HUES48 (cell line): ENCODE data around the gene HSF5.

Source experiments
- H3K27ac ChIP-seq: one replicate; pipeline ENCODE4 v1.7.0; 2013; ENCODE audit warnings: low read depth, low read length, inconsistent platforms
- H3K27me3 ChIP-seq: 2 replicates; pipeline ENCODE4 v1.6.1; 2013; ENCODE audit warnings: mild to moderate bottlenecking, low read length; ENCODE audit not compliant: control insufficient read depth, insufficient read depth
- H3K36me3 ChIP-seq: 2 replicates; pipeline ENCODE4 v1.6.1; 2013; ENCODE audit warnings: low read length; ENCODE audit not compliant: control insufficient read depth, insufficient read depth
- H3K4me1 ChIP-seq: 2 replicates; pipeline ENCODE4 v1.6.1; 2013; ENCODE audit warnings: mild to moderate bottlenecking, low read length; ENCODE audit not compliant: control insufficient read depth, insufficient read depth
- H3K4me3 ChIP-seq: 2 replicates; pipeline ENCODE4 v1.5.1; 2013; ENCODE audit warnings: mild to moderate bottlenecking, low read depth, low read length
- H3K9ac ChIP-seq: 2 replicates; pipeline ENCODE4 v1.6.1; 2013; ENCODE audit warnings: mild to moderate bottlenecking, low read depth, low read length, moderate library complexity
- H3K9me3 ChIP-seq: 2 replicates; pipeline ENCODE4 v1.6.1; 2013; ENCODE audit warnings: low read length; ENCODE audit not compliant: control insufficient read depth, insufficient read depth

The HSF5 gene

DNA sequence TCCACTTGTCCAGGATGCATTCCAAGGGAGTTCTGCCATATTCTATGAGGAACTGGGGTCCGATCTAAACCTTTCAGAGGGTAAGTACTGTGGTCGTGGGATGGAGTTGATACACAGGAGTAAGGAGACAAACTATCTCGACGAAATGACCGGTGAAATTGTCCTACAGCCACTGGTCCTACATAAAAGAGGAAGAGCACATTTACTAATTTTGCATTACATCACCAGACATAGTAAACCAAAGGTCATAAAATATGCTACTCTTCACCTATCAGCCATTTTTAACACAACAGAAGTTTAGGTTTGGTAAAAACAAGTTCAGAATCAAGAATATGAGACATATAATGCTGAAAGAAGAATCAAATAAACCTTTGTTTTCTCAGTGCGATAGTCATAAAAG, 8.1 kb downstream of the HSF5 start:
- Histone ChIP-seq H3K4me1 (no peaks in the 10 kb centered on the region), H3K27me3 (no peaks in the 10 kb centered on the region), H3K9me3 (no peaks in the 10 kb centered on the region), H3K27ac (no peak overlapping the region), H3K4me3 (no peak overlapping the region), H3K36me3 (no peaks in the 10 kb centered on the region), H3K9ac (no peak overlapping the region)

DNA sequence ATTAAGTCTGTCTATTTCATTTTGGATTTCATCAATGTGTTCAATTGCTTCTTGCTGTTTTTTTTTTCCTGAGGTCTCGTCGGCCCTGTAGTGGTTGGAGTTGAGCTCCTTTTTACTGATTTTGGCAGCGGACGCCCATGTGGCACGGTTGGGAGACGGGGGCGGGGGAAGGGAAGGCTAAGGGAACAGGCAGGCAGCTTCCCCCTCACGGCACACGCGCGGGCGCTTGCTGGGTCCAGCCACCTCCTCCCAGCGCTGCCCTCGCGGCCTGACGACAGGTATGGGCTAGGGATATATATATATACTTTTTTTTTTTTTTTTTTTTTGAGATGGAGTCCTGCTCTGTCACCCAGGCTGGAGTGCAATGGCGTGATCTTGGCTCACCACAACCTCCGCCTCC, 11.4 kb downstream of the HSF5 start:
- Histone ChIP-seq H3K27me3 (no peaks in the 10 kb centered on the region), H3K9me3 (no peaks in the 10 kb centered on the region), H3K36me3 (no peaks in the 10 kb centered on the region), H3K4me3 (no peak overlapping the region), H3K9ac (no peak overlapping the region), H3K4me1 (no peaks in the 10 kb centered on the region), H3K27ac (no peak overlapping the region)

DNA sequence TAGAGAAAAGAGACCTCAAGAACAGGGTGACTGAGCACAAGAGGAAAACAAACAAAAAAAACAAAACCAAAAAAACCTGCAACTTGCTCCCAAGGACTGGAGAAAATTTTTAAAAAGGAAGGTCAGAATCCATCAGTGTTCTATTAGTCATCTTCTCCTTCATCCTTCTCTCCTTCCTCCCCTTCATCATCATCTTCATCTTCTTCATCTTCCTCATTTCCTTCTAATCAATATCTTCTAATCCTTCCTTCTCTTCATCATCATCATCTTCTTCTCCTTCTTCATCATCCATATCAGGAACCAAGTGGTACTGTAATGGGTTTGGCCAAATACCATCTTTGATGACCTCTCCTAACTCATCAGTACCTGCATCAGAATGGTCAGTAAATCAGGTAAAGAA, 12.2 kb downstream of the HSF5 start:
- H3K27ac ChIP-seq, result no peak overlapping the region
- no peaks in the 10 kb centered on the region for H3K9me3 ChIP-seq

DNA sequence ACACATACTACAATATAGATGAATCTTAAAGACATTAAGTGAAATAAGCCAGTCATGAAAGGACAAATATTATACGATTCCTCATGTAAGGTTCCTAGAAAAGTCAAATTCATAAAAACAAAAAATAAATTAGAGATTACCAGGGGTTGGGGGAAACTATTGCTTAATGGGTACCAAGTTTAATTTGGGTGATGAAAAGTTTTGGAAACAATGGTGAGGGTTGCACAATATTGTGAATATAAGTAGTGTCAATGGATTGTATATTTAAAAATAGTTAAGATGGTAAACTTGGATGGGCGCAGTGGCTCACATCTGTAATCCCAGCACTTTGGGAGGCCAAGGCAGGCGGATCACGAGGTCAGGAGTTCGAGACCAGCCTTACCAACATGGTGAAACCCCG, 17.9 kb downstream of the HSF5 start:
- no peak overlapping the region for H3K9ac ChIP-seq
- no peak overlapping the region for H3K4me3 ChIP-seq
- H3K9me3 ChIP-seq, result no peaks in the 10 kb centered on the region
- no peaks in the 10 kb centered on the region for H3K36me3 ChIP-seq
- no peak overlapping the region for H3K27ac ChIP-seq
- H3K27me3 ChIP-seq, result no peaks in the 10 kb centered on the region; the same call in 1 of the 2 replicates
- no peaks in the 10 kb centered on the region for H3K4me1 ChIP-seq

More for the DNA sequence above, 12.2 kb downstream of the HSF5 start:
- H3K27me3 ChIP-seq, result no peaks in the 10 kb centered on the region
- H3K4me1 ChIP-seq, result no peaks in the 10 kb centered on the region
- no peak overlapping the region for H3K4me3 ChIP-seq
- no peak overlapping the region for H3K9ac ChIP-seq
- no peaks in the 10 kb centered on the region for H3K36me3 ChIP-seq

DNA sequence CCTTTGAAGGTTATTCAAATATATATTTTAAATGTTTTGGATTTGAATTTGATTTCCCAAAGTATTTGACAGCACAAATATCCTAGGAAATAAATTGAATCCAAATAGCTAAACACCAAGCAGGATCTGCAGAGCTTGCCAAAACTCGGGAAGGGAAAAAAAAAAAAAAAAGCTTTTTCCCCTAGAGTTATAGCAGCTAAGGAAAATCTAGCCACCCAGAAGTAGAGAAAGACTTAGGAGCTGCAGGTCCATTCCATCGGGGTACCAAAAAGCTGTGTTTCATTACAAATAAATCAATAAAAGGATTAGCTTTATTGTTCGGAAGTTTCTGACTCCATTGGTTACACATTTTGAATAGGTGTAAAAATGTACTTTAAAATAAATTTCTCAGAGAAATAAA, 19.3 kb downstream of the HSF5 start:
- no peaks in the 10 kb centered on the region for H3K4me1 ChIP-seq
- no peaks in the 10 kb centered on the region for H3K9me3 ChIP-seq
- H3K27me3 ChIP-seq, result no peaks in the 10 kb centered on the region; the same call in 1 of the 2 replicates
- H3K36me3 ChIP-seq, result no peaks in the 10 kb centered on the region
- H3K4me3 ChIP-seq, result no peak overlapping the region
- H3K27ac ChIP-seq, result no peak overlapping the region
- H3K9ac ChIP-seq, result no peak overlapping the region

DNA sequence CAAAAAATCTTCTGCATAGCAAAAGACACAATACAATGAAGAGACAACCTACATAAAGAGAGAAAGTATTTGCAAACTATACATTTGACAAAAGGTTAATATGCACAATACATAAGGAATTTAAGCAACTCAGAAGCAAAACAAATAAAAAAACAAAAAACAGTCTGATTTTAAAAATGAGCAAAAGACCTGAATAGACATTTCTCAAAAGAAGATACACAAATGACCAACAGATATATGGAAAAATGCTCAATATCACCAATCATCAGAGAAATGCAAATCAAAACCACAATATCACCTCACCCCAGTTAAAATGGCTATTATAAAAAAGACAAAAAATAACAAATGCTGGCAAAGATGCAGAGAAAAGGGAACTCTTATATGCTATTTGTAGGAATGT, 32.7 kb downstream of the HSF5 start:
- no peak overlapping the region for H3K27ac ChIP-seq
- H3K9ac ChIP-seq, result no peak overlapping the region
- H3K27me3 ChIP-seq, result no peaks in the 10 kb centered on the region
- no peaks in the 10 kb centered on the region for H3K36me3 ChIP-seq
- no peaks in the 10 kb centered on the region for H3K9me3 ChIP-seq
- no peak overlapping the region for H3K4me3 ChIP-seq
- no peaks in the 10 kb centered on the region for H3K4me1 ChIP-seq

DNA sequence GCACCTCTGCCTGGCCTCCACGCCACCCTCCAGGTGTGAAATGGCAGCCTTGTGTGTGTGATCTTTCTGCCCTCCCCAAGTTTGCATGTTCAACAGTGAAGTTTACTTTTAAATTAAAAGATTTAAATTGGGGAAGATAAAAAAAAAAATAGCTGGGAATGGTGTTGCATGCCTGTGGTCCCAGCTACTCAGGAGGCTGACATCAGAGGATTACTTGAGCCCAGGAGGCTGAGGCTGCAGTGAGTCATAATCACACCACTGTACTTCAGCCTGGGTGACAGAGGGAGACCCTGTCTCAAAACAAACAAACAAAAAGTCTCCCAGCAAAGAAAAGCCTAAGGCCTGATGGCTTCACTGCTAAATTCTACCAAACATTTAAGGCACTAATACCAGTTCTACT, 35.5 kb downstream of the HSF5 start:
- H3K9ac ChIP-seq, result no peak overlapping the region
- H3K4me3 ChIP-seq, result no peak overlapping the region
- no peak overlapping the region for H3K27ac ChIP-seq

DNA sequence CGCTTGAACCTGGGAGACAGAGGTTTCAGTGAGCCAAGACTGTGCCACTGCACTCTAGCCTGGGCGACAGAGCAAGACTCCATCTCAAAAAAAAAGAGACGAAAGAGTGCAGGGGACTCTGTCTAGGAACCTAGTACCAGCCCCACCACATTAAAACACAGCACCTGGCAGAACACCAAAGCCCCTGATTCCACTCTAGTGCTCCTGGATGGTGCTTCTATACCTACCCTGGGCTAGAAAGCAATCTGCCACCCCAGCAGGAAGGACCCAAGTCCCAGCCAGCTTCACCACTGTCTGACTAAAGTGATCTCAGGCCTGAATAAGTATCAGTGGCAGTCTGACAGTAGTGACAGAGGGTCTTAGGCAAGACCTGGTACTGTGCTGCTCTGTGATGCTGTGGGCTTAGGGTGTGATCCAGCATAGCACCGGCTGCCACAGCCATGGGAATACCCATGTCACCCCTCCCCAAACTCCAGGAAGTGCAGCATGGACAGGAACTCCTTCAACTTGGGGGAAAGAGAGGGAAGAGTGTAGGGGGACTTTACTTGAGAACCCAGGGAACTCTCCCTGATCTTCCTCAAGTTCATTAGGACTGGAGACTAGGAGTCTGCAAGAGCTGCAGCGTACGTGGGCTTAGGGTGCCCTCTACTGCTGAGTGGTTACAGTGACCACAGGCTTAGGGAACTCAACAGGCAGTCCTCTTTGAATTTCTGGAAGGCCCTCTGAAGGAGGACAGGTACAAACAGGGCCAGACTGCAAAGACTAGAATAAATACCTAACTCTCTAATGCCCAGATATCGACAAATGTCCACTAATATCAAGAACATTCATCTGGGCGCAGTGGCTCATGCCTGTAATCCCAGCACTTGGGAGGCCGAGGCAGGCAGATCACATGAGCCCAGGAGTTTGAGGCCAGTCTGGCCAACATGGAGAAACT, 40.9 kb downstream of the HSF5 start:
- Histone ChIP-seq H3K9ac (no peak overlapping the region), H3K27me3 (no peaks in the 10 kb centered on the region), H3K9me3 (no peaks in the 10 kb centered on the region), H3K36me3 (no peaks in the 10 kb centered on the region), H3K27ac (no peak overlapping the region), H3K4me3 (no peak overlapping the region), H3K4me1 (peaks cover 7% of the 10 kb centered on the region)

More for the DNA sequence above, 35.5 kb downstream of the HSF5 start:
- no peaks in the 10 kb centered on the region for H3K36me3 ChIP-seq
- H3K27me3 ChIP-seq, result no peaks in the 10 kb centered on the region
- H3K9me3 ChIP-seq, result no peaks in the 10 kb centered on the region
- no peaks in the 10 kb centered on the region for H3K4me1 ChIP-seq

DNA sequence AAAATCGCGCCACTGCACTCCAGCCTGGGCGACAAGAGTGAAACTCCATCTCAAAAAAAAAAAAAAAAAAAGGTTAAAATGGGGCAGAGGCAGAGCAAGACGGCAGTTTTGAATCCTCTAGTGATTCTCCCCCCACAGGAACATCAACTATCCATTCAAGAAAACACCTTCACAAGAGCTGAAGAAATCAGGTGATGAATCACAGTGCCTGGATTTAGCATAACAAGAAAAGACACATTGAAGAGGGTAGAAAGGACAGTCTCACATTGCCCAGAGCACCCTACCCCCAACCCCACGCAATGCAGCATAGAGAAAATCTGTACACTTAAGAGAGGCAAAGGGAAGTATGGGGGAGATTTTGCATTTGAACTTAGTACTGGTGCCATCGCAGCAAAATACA, 42.1 kb downstream of the HSF5 start:
- Histone ChIP-seq H3K9me3 (no peaks in the 10 kb centered on the region), H3K4me1 (peaks cover 7% of the 10 kb centered on the region), H3K4me3 (no peak overlapping the region), H3K27ac (no peak overlapping the region), H3K36me3 (no peaks in the 10 kb centered on the region), H3K27me3 (no peaks in the 10 kb centered on the region), H3K9ac (no peak overlapping the region)

DNA sequence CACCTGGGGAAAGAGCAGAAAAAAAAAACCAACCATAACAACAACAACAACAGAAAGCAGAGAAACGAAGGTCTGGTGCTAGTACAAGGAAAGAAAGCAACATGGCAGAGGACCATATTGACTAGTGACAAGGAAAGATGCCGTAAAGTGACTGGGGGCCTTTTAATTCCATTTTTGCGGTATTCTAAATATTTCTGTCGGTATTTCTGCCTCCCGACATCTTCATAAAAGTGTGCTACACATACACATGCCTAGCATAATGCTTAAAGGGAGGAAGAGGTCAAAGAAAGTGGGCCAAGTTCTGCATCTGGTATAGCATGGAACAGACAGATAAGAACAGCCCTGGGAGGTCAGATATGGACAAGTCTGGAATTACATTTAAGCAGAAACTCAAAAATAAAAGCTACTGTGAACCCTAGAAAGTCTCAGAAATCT, 51.4 kb downstream of the HSF5 start:
- H3K9me3 ChIP-seq, result no peaks in the 10 kb centered on the region
- no peaks in the 10 kb centered on the region for H3K36me3 ChIP-seq
- no peak overlapping the region for H3K4me3 ChIP-seq
- H3K4me1 ChIP-seq, result no peaks in the 10 kb centered on the region
- no peaks in the 10 kb centered on the region for H3K27me3 ChIP-seq
- no peak overlapping the region for H3K27ac ChIP-seq
- no peak overlapping the region for H3K9ac ChIP-seq

DNA sequence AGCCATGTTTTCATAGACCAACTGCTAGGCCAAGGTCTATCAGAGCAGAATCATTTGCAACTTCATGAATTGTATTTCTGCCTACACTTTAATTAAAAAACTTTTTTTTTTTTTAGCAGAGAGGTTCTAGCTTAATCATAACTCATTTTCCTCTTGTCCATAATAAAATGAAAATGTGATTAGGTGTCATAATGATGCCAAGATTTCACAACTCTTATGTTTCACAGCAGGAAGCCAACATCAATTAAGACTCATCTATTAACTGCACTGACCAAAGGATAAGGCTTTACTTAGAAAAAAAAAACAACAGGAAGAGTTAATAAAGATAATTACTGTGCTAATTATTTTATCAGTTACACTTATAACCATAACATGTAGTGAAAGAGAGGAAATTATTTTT, 52.0 kb downstream of the HSF5 start:
- no peak overlapping the region for H3K27ac ChIP-seq
- H3K4me3 ChIP-seq, result no peak overlapping the region
- no peaks in the 10 kb centered on the region for H3K9me3 ChIP-seq
- H3K9ac ChIP-seq, result no peak overlapping the region
- no peaks in the 10 kb centered on the region for H3K36me3 ChIP-seq
- no peaks in the 10 kb centered on the region for H3K27me3 ChIP-seq
- no peaks in the 10 kb centered on the region for H3K4me1 ChIP-seq
